OCI-LY3 (cell line): ENCODE data around the gene PRR7.

Experiments
- EZH2phosphoT487 ChIP-seq: fragments of 200-600 bp; shearing (Covaris generic); IDR thresholded peaks from 2 replicates; pipeline ENCODE4 v1.6.1; 2018; ENCODE audit warnings: antibody characterized with exemption, mixed run types, low read depth
- TF ChIP-seq, protein P1 (sequence below): fragments of 200-600, 300-600 bp; sonication (generic); IDR thresholded peaks from 2 replicates; pipeline ENCODE4 v1.5.1; 2014; ENCODE audit warnings: antibody characterized with exemption, low read length, low read depth

DNA sequence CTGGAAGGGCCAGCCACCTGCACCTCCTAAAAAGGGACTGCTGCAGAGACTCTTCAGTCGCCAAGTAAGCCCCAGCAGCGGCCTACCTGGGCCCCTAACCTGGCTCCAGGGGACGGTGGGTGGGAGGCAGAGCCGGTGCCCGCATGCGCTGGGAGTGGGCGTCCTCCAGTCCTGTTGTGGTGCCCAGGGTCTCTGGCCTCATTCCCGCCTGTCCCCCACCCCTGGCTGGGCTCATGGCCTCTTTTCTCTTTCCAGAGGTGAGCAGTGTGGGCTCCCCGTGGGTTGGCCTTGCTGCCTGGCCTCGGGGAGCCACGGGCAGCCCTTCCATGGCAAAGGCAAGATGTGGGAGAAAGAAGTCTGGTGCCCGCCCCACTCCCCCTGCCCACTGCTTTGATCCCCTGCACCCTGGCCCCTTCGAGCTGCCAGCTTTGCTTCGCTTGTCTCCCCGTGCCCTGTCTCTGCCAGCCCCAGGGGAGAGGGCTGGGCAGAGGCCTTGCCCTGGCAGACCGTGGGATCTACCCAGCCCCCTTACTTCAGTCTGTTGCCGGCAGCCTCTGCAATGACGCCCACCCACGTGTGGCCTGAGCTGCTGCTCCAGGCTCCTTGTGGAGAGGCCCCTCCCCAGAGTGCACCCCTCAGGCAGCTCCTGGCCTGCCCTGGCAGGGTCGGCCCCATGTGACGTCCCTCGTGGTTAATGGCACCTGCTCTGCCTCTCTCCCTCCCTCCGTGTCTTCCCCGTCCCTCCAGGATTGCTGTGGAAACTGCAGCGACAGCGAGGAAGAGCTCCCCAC, 5.4 kb upstream of the PRR7 start:
- TF ChIP-seq, protein P1, sequence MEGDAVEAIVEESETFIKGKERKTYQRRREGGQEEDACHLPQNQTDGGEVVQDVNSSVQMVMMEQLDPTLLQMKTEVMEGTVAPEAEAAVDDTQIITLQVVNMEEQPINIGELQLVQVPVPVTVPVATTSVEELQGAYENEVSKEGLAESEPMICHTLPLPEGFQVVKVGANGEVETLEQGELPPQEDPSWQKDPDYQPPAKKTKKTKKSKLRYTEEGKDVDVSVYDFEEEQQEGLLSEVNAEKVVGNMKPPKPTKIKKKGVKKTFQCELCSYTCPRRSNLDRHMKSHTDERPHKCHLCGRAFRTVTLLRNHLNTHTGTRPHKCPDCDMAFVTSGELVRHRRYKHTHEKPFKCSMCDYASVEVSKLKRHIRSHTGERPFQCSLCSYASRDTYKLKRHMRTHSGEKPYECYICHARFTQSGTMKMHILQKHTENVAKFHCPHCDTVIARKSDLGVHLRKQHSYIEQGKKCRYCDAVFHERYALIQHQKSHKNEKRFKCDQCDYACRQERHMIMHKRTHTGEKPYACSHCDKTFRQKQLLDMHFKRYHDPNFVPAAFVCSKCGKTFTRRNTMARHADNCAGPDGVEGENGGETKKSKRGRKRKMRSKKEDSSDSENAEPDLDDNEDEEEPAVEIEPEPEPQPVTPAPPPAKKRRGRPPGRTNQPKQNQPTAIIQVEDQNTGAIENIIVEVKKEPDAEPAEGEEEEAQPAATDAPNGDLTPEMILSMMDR, result no peak
- no peak for TF ChIP-seq EZH2phosphoT487
